ENCODE measurements around the gene U2AF2. TPM values are rescaled to one million over a fixed set of nuclear protein-coding genes. Genes with fewer than 3 reads are reported as not detected.

U2AF2 gene
- total and polyA plus RNA-seq, 2 of the 8 experiments (the other 6 are each of a cell fraction or from before 2014, with no cell fraction given) = 162 to 252 TPM

DNA sequence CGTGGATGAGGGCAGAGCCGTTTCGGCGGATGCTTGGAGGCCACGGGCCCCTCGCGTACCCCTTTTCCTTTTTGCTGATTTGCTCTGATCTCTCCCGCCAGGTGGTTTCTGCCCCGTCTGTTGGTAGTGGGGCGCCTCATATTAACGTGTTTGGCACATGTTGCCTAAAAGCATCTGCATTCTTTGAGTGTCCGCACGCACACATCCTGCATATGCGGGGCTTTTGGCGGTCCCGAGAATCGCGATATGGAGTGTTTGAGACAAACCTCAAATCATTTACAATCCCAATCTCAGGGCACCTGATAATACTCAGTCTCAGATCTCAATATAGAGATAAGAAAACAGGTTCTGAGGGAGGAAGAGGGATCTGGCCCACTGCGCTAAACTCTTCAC is 809 bp downstream of the U2AF2 start:
- peak overlapping the region; percentile 6; the same call in 1 of the 2 replicates for H2BK12ac ChIP-seq (ENCODE audit: low read depth, low read length)
- H3K79me1 ChIP-seq (ENCODE audit: low read depth, low read length) = peaks cover 9% of the 10 kb centered on the region; the same call in 1 of the 2 replicates
- H3K4me1 ChIP-seq (replicated peaks in 1 of 4; ENCODE audit: control insufficient read depth in 3 of 4, insufficient read depth in 4 of 4, low read length in 3 of 4) = peaks cover 3 to 18% (median 10%) of the 10 kb centered on the region in 4 experiments; a peak in 6 of 7 replicates
- H3K56ac ChIP-seq (replicated peaks; ENCODE audit: insufficient read length, low read depth, low read length) = peak overlapping the region; percentile 93
- peak overlapping the region; percentile 97 for H2BK5ac ChIP-seq (ENCODE audit: low read depth, low read length)
- H3K18ac ChIP-seq (ENCODE audit: extremely low read depth, low read length) = peak overlapping the region; percentile 95
- 0 out of 2 replicates have a peak overlapping the region, but pooled peaks have one; percentile 13 for H2BK20ac ChIP-seq (ENCODE audit: low read length)
- 0% methylated on average over 19 of the region's 19 CpGs; no CpG with 5 or more reads in 1 of the 2 experiments for WGBS, 2 experiments (ENCODE audit: extremely low coverage in 1 of 2, insufficient coverage in 1 of 2, insufficient read length in 1 of 2, insufficient replicate concordance in 2 of 2, low coverage in 1 of 2, low lambda C conversion rate in 2 of 2, missing lambda C conversion rate in 1 of 2)
- H3K4me3 ChIP-seq (ENCODE audit: extremely low read depth in 1 of 4, insufficient read depth in 2 of 4, low read depth in 3 of 4, low read length in 4 of 4) = peak overlapping the region; percentile 84 to 93 (median 92)
- H3K14ac ChIP-seq (ENCODE audit: insufficient read length) = no peak overlapping the region
- H4K20me1 ChIP-seq (replicated peaks in 1 of 2; ENCODE audit: control insufficient read depth in 1 of 2, insufficient read depth in 2 of 2, low read length in 2 of 2) = peaks cover 22% of the 10 kb centered on the region in 2 experiments
- H4K5ac ChIP-seq (ENCODE audit: insufficient read length, low read depth, low read length) = peak overlapping the region; percentile 89
- DNase-seq (ENCODE audit: low read depth in 1 of 2, low spot score in 2 of 2) (no peak), FAIRE-seq (no peak)
- H3K4me2 ChIP-seq (ENCODE audit: insufficient read depth in 1 of 2, low read depth in 2 of 2, low read length in 2 of 2) = peak overlapping the region; percentile 81 to 94
- no peak overlapping the region for H2AFZ ChIP-seq (ENCODE audit: low read length)
- no peaks in the 10 kb centered on the region for H3K27me3 ChIP-seq (replicated peaks in 1 of 4; ENCODE audit: control insufficient read depth in 3 of 4, extremely low read depth in 1 of 4, insufficient read depth in 3 of 4, low read length in 3 of 4)
- ChIA-PET CTCF (ENCODE audit: partially characterized antibody) (interaction anchor here (2.3 kb wide), 1 partner anchor 23 kb away, joined by 9 read pairs; no protein-coding TSS in a partner anchor), POLR2A (ENCODE audit: partially characterized antibody) (interaction anchor here (0.9 to 5.8 kb wide), 5 partner anchors 8 to 21 kb away, joined by 5 to 75 read pairs (median 16); partner anchors contain the start of gene EPN1)
- H2AK5ac ChIP-seq (ENCODE audit: low read depth, low read length) = peak overlapping the region; percentile 70; the same call in 1 of the 2 replicates
- peak overlapping the region; percentile 36 for H3K4ac ChIP-seq (replicated peaks; ENCODE audit: insufficient read length, low read depth, low read length)
- H4K91ac ChIP-seq (replicated peaks; ENCODE audit: insufficient read length, low read length) = peak overlapping the region; percentile 81
- peak overlapping the region; percentile 83 to 100 (median 98) for H3K9ac ChIP-seq (replicated peaks in 1 of 4; ENCODE audit: extremely low read depth in 1 of 4, low read depth in 3 of 4, low read length in 3 of 4)
- peaks cover 4 to 11% (median 6%) of the 10 kb centered on the region in 4 experiments; a peak in 4 of 8 replicates for H3K36me3 ChIP-seq (ENCODE audit: control insufficient read depth in 2 of 4, insufficient read depth in 4 of 4, low read length in 3 of 4)
- H2BK120ac ChIP-seq (replicated peaks; ENCODE audit: low read depth, low read length) = no peak overlapping the region
- no peaks in the 10 kb centered on the region for H3K9me3 ChIP-seq (ENCODE audit: insufficient read depth in 2 of 2, low read depth in 1 of 2, low read length in 1 of 2)
- peak overlapping the region; percentile 10; the same call in 1 of the 2 replicates for H2BK15ac ChIP-seq (ENCODE audit: low read length)
- peaks cover 13% of the 10 kb centered on the region for H3K23me2 ChIP-seq (ENCODE audit: low read depth, low read length)
- H4K8ac ChIP-seq (ENCODE audit: extremely low read depth, insufficient read depth, low read length) = peak overlapping the region; percentile 92
- H3K27ac ChIP-seq (ENCODE audit: low read depth, low read length) = peak overlapping the region; percentile 98
- H3K23ac ChIP-seq (ENCODE audit: insufficient read length) = no peak overlapping the region
- H3K79me2 ChIP-seq (ENCODE audit: control insufficient read depth in 1 of 2, insufficient read depth in 2 of 2, low read length in 2 of 2) = peaks cover 45 to 53% of the 10 kb centered on the region in 2 experiments
- no peak for TF ChIP-seq CHD1 (IDR thresholded peaks at IDR 0.05; ENCODE audit: low read depth, low read length)
- no peak for TF ChIP-seq SIRT6 (IDR thresholded peaks at IDR 0.05; ENCODE audit: low read length)
- peak in 1 of 2 experiments; percentile 51; a peak in 1 of 3 replicates for TF ChIP-seq POLR2A (IDR thresholded peaks at IDR 0.05; ENCODE audit: control extremely low read depth in 1 of 2, low read depth in 2 of 2, low read length in 2 of 2)
- peak; percentile 28 for TF ChIP-seq ASH2L (IDR thresholded peaks at IDR 0.05; ENCODE audit: low read length)
- no peak for TF ChIP-seq BACH1 (IDR thresholded peaks at IDR 0.05; ENCODE audit: low read length)
- TF ChIP-seq YY1 (IDR thresholded peaks at IDR 0.05; ENCODE audit: low read depth, low read length) = no peak
- TF ChIP-seq NANOG (IDR thresholded peaks at IDR 0.05; ENCODE audit: insufficient read depth, low read depth, low read length, poor library complexity, severe bottlenecking) = no peak
- TF ChIP-seq TAF7 (optimal IDR thresholded peaks at IDR 0.05; ENCODE audit: borderline replicate concordance, low read depth, low read length) = peak; percentile 21
- TF ChIP-seq RNF2 (IDR thresholded peaks at IDR 0.05; ENCODE audit: borderline replicate concordance, low read depth, low read length, missing control alignments, poor library complexity, severe bottlenecking) = no peak
- TF ChIP-seq CEBPB (IDR thresholded peaks at IDR 0.05; ENCODE audit: low read depth, low read length) = no peak
- no peak for TF ChIP-seq CHD2 (IDR thresholded peaks at IDR 0.05; ENCODE audit: low read length)
- TF ChIP-seq MAFK (IDR thresholded peaks at IDR 0.05; ENCODE audit: low read depth, low read length) = no peak
- peak; percentile 27 for TF ChIP-seq SAP30 (IDR thresholded peaks at IDR 0.05; ENCODE audit: insufficient read depth, insufficient replicate concordance, low read length)
- TF ChIP-seq BRCA1 (IDR thresholded peaks at IDR 0.05; ENCODE audit: low read depth, low read length) = no peak

All from H1 (cell line).